Skin epidermis (tissue), 12 donors: ENCODE data around the gene SYNGAP1.

Source experiments
- H3K27ac ChIP-seq, 21 experiments: fragments of 200-600 bp; sonication (generic) in 11 of 21; one replicate each; pipeline ENCODE4 v1.5.0; 2020; ENCODE audit warnings: mild to moderate bottlenecking in 3 of 21, inconsistent platforms in 2 of 21, moderate library complexity in 2 of 21
- H3K4me3 ChIP-seq, 7 experiments: fragments of 200-600 bp; sonication (generic) in 2 of 7; one replicate each; pipeline ENCODE4 v1.5.0; 2020; ENCODE audit warnings: inconsistent platforms in 2 of 7, mild to moderate bottlenecking in 2 of 7, moderate library complexity in 1 of 7

The SYNGAP1 gene

GRCh38 chr6:33502486-33502885 lies 82.6 kb downstream of the SYNGAP1 start:
- Histone ChIP-seq H3K4me3 (no peak overlapping the region), H3K27ac (no peak overlapping the region)

DNA sequence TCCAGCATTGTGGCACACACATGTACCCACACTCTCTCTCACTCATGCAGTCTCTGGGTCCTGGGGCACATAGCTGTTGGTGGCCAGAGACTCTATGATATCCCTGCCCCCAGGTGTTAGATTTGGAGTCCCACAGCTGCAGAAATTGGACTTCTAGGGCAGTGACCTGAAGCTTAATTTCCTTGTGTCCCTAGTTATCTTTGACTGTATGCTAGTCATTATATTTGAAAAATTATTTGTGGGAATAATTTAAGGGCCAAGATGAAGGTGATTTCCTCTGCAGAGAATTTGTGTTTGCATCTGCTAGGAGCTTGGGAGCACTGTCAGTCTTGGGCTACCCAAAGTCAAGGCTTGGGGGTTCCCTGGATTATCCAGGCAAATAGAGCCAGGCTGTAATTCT lies 84.6 kb downstream of the SYNGAP1 start:
- Histone ChIP-seq H3K4me3 (no peak overlapping the region), H3K27ac (no peak overlapping the region)
